Trophoblast cell (in vitro differentiated cells and primary cell): Measurements from ENCODE around the gene PPT2.
A peak's percentile ranks its signal among the peaks of the same experiment; 100 is the strongest.

Source experiments
- DNase-seq, 2 donors: peaks; one replicate each; pipeline ENCODE4 v3.0.0-alpha.2; 2016
- H2AFZ ChIP-seq: 2 replicates; pipeline ENCODE4 v1.6.1; 2013; ENCODE audit warnings: low read length, moderate library complexity, mild to moderate bottlenecking; ENCODE audit not compliant: insufficient read depth, poor library complexity
- H2AK5ac ChIP-seq: 2 replicates; pipeline ENCODE4 v1.6.1; 2013; ENCODE audit warnings: mild to moderate bottlenecking, low read length
- H2BK120ac ChIP-seq: 2 replicates; pipeline ENCODE4 v1.6.1; 2013; ENCODE audit warnings: low read length, mild to moderate bottlenecking, moderate library complexity; ENCODE audit not compliant: insufficient read depth, poor library complexity
- H2BK12ac ChIP-seq: 2 replicates; pipeline ENCODE4 v1.6.1; 2013; ENCODE audit warnings: mild to moderate bottlenecking, low read length, moderate library complexity
- H2BK5ac ChIP-seq: 2 replicates; pipeline ENCODE4 v1.6.1; 2013; ENCODE audit warnings: low read length, low read depth, moderate library complexity, mild to moderate bottlenecking; ENCODE audit not compliant: poor library complexity
- H3K14ac ChIP-seq: 2 replicates; pipeline ENCODE4 v1.6.1; 2013; ENCODE audit warnings: mild to moderate bottlenecking, low read length
- H3K18ac ChIP-seq: 2 replicates; pipeline ENCODE4 v1.6.1; 2013; ENCODE audit warnings: mild to moderate bottlenecking, low read length
- H3K23ac ChIP-seq: 2 replicates; pipeline ENCODE4 v1.6.1; 2013; ENCODE audit warnings: low read length
- H3K27ac ChIP-seq: 2 replicates; pipeline ENCODE4 v1.5.1; 2013; ENCODE audit warnings: low read depth, mild to moderate bottlenecking, inconsistent platforms, low read length, moderate library complexity
- H3K27me3 ChIP-seq: 2 replicates; pipeline ENCODE4 v1.6.1; 2013; ENCODE audit warnings: inconsistent platforms, mild to moderate bottlenecking, low read length, moderate library complexity; ENCODE audit not compliant: insufficient read depth
- H3K36me3 ChIP-seq, 2 experiments: 1 replicate in 1 of 2; 2 replicates in 1 of 2; pipeline ENCODE4 v1.6.1; 2013; ENCODE audit warnings: low read length in 2 of 2, mild to moderate bottlenecking in 2 of 2, moderate library complexity in 1 of 2; ENCODE audit not compliant: insufficient read depth in 2 of 2, control insufficient read depth in 1 of 2
- H3K4ac ChIP-seq: 2 replicates; pipeline ENCODE4 v1.6.1; 2013; ENCODE audit warnings: low read depth, mild to moderate bottlenecking, low read length, moderate library complexity
- H3K4me1 ChIP-seq, 2 experiments: 1 replicate in 1 of 2; 2 replicates in 1 of 2; pipeline ENCODE4 v1.6.1; 2013; ENCODE audit warnings: low read length in 2 of 2, mild to moderate bottlenecking in 2 of 2, moderate library complexity in 1 of 2; ENCODE audit not compliant: insufficient read depth in 2 of 2, control insufficient read depth in 1 of 2
- H3K4me2 ChIP-seq: 2 replicates; pipeline ENCODE4 v1.6.1; 2013; ENCODE audit warnings: inconsistent platforms, mild to moderate bottlenecking, low read length, moderate library complexity
- H3K4me3 ChIP-seq: 2 replicates; pipeline ENCODE4 v1.5.1; 2013; ENCODE audit warnings: mild to moderate bottlenecking, low read depth, low read length, inconsistent platforms
- H3K79me1 ChIP-seq: one replicate; pipeline ENCODE4 v1.6.1; 2013; ENCODE audit warnings: low read length
- H3K79me2 ChIP-seq: 2 replicates; pipeline ENCODE4 v1.6.1; 2013; ENCODE audit warnings: low read length, mild to moderate bottlenecking; ENCODE audit not compliant: control insufficient read depth, insufficient read depth, poor library complexity
- H3K9ac ChIP-seq: 2 replicates; pipeline ENCODE4 v1.6.1; 2013; ENCODE audit warnings: mild to moderate bottlenecking, low read length
- H3K9me3 ChIP-seq: 2 replicates; pipeline ENCODE4 v1.6.1; 2013; ENCODE audit warnings: low read depth, mild to moderate bottlenecking, control low read depth, inconsistent platforms, low read length; ENCODE audit not compliant: insufficient read depth
- H4K12ac ChIP-seq: 2 replicates; pipeline ENCODE4 v1.6.1; 2013; ENCODE audit warnings: low read depth, mild to moderate bottlenecking, low read length, moderate library complexity
- H4K8ac ChIP-seq: 2 replicates; pipeline ENCODE4 v1.6.1; 2013; ENCODE audit warnings: low read depth, mild to moderate bottlenecking, low read length, moderate library complexity
- H4K91ac ChIP-seq: one replicate; pipeline ENCODE4 v1.6.1; 2013; ENCODE audit warnings: low read depth, mild to moderate bottlenecking, low read length, moderate library complexity
- WGBS: extraction: QIAGEN DNeasy Blood & Tissue Kit; methylation state at CpG from one replicate; pipeline ENCODE4 v1.1.7; 2013; ENCODE audit warnings: missing lambda C conversion rate; ENCODE audit not compliant: insufficient read length, insufficient coverage; ENCODE audit errors: extremely low coverage; 5-methylcytosine and 5-hydroxymethylcytosine counted together

The PPT2 gene

DNA sequence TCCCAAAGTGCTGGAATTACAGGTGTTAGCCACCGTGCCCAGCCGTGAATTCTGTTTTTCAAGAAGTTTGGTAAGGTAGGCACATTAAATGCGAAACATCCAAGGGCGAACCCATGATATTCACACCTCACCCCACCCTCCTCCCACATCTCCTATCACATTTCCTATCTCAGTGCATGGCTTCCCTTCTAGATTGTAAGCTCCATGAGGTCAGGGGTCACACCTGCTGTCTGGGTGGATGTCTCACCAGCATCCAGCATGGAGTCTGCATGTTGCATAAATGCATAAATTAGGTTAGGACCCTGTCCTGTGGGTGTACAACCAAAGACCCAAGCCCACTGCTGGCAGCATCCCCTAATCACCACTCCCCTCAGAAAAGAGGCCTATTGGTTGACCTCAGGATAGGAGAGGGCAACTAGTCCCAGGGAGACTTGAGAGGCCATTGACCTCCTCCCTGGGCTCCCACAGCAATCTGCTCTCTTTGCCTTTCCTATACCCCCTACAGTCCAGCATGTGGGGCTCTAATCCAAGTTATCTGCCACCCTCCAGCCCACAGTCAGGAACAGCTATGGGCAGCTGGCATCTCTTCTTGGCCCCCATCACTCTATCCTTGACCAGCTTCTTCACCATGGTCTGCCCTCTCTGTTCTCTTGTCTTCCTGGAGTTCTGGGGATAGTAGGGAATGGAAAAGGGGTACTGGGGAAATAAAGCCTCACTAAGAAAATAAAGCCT lies 6.4 kb upstream of the PPT2 start:
- Histone ChIP-seq H4K12ac (no peak overlapping the region), H3K4me2 (no peak overlapping the region), H3K4ac (no peak overlapping the region), H3K79me2 (no peaks in the 10 kb centered on the region), H3K36me3 (no peaks in the 10 kb centered on the region), H2BK12ac (no peak overlapping the region), H3K79me1 (peaks cover 2% of the 10 kb centered on the region), H3K14ac (no peak overlapping the region), H3K9me3 (peaks cover 3% of the 10 kb centered on the region), H4K8ac (no peak overlapping the region), H3K9ac (no peak overlapping the region), H3K23ac (no peak overlapping the region), H3K27me3 (peaks cover 20% of the 10 kb centered on the region), H3K27ac (no peak overlapping the region), H3K4me1 (peaks cover 5 to 7% of the 10 kb centered on the region in 2 experiments), H4K91ac (no peak overlapping the region), H2AFZ (no peak overlapping the region), H3K4me3 (no peak overlapping the region), H2AK5ac (no peak overlapping the region), H2BK5ac (no peak overlapping the region), H3K18ac (no peak overlapping the region), H2BK120ac (no peak overlapping the region)
- no peak for DNase-seq
- WGBS = no CpG with 5 or more reads among the region's 4 CpGs

- H2BK5ac ChIP-seq = no peak overlapping the region
- H3K27me3 ChIP-seq = peaks cover 20% of the 10 kb centered on the region
- no peak overlapping the region for H2BK120ac ChIP-seq
- H3K9ac ChIP-seq = no peak overlapping the region
- H3K4ac ChIP-seq = no peak overlapping the region
- H3K4me3 ChIP-seq = no peak overlapping the region
- no peak overlapping the region for H4K8ac ChIP-seq
- no peak overlapping the region for H4K12ac ChIP-seq
- peaks cover 10% of the 10 kb centered on the region for H3K79me1 ChIP-seq
- H3K9me3 ChIP-seq = peaks cover 3% of the 10 kb centered on the region
- H3K79me2 ChIP-seq = peaks cover 5% of the 10 kb centered on the region
- H3K4me1 ChIP-seq = peaks cover 8% of the 10 kb centered on the region in 2 experiments
- H3K23ac ChIP-seq = no peak overlapping the region
- peak in 1 of 2 donors; percentile 28 for DNase-seq
- no peak overlapping the region for H4K91ac ChIP-seq
- no peak overlapping the region for H3K14ac ChIP-seq
- H3K27ac ChIP-seq = no peak overlapping the region
- no CpG with 5 or more reads among the region's 39 CpGs for WGBS
- H3K36me3 ChIP-seq = no peaks in the 10 kb centered on the region
- no peak overlapping the region for H2AK5ac ChIP-seq
- no peak overlapping the region for H3K4me2 ChIP-seq
- no peak overlapping the region for H2AFZ ChIP-seq
- H3K18ac ChIP-seq = no peak overlapping the region
- H2BK12ac ChIP-seq = no peak overlapping the region
These were observed 5.5 kb upstream of the PPT2 start for GRCh38 chr6:32148289-32149091.

- no peak overlapping the region for H3K4ac ChIP-seq
- H3K14ac ChIP-seq = no peak overlapping the region
- no peak for DNase-seq
- no peak overlapping the region for H4K8ac ChIP-seq
- H3K9ac ChIP-seq = no peak overlapping the region
- H3K23ac ChIP-seq = no peak overlapping the region
- H2AK5ac ChIP-seq = no peak overlapping the region
- H3K4me3 ChIP-seq = no peak overlapping the region
- H3K4me1 ChIP-seq = peaks cover 8% of the 10 kb centered on the region in 2 experiments
- no peak overlapping the region for H3K4me2 ChIP-seq
- peaks cover 11% of the 10 kb centered on the region for H3K79me2 ChIP-seq
- H3K9me3 ChIP-seq = peaks cover 3% of the 10 kb centered on the region
- no peak overlapping the region for H3K18ac ChIP-seq
- H3K79me1 ChIP-seq = peaks cover 16% of the 10 kb centered on the region
- H3K27ac ChIP-seq = no peak overlapping the region
- no peak overlapping the region for H4K91ac ChIP-seq
- no peak overlapping the region for H2BK5ac ChIP-seq
- H3K36me3 ChIP-seq = no peaks in the 10 kb centered on the region
- H2BK120ac ChIP-seq = no peak overlapping the region
- H2AFZ ChIP-seq = no peak overlapping the region
- H2BK12ac ChIP-seq = no peak overlapping the region
- no CpG with 5 or more reads among the region's 47 CpGs for WGBS
- no peak overlapping the region for H4K12ac ChIP-seq
- H3K27me3 ChIP-seq = peaks cover 20% of the 10 kb centered on the region
These were observed 4.7 kb upstream of the PPT2 start for GRCh38 chr6:32149092-32149755.

DNA sequence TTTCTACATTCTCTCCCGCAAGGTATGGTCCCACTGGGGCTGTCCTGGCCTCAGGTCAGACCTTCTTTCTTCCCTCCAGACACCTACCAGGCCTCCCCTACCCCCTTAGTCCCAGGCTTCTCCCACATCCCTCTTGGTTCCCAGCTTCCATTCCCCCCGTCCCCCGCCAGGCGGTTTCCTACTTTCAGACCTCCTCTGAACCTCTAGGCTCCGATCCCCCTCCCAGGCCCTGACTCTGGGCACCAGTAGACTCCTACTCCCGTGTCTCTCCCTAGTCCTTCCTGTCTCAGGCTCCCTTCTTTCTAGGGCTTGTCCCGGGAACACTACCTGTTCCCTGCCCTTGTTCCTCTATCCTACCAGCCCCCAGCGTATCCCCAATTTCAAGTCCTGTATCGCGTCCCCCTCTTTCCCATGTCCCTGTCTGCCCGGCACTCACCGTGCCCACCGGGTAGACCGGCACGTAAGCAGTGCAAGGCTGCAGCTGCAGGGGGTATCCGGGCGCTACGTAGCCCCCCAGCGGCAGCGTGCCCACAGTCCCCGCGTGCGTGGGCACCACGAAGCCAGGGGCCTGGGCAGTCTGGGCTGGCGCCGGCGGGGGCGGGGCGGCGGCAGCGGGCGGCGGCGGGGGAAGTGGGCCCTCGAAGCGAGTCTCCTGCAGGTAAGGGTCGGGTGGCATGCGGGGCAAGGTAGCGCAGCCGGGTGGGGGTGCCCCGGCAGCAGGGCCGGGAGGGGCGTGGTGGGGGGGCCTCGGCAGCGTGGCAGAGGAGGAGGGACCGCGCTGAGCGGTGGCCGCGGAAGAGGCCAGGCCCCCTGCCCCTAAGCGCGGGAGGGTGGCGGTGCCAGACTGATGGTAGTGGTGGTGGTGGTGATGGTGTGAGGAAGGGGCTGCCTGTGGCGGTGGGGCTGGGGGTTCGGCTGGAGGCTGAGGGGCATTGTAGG lies 3.7 kb upstream of the PPT2 start:
- WGBS = no CpG with 5 or more reads among the region's 55 CpGs
- Histone ChIP-seq H3K79me1 (peaks cover 19% of the 10 kb centered on the region), H3K79me2 (peaks cover 14% of the 10 kb centered on the region), H3K9me3 (peaks cover 3% of the 10 kb centered on the region), H3K4me3 (no peak overlapping the region), H3K27ac (no peak overlapping the region), H3K14ac (no peak overlapping the region), H2AK5ac (no peak overlapping the region), H3K36me3 (no peaks in the 10 kb centered on the region), H2BK12ac (no peak overlapping the region), H3K18ac (no peak overlapping the region), H3K4me2 (peak overlapping the region; percentile 49), H4K91ac (no peak overlapping the region), H3K9ac (no peak overlapping the region), H3K4me1 (peaks cover 10 to 13% of the 10 kb centered on the region in 2 experiments), H2BK5ac (no peak overlapping the region), H2AFZ (no peak overlapping the region), H3K4ac (no peak overlapping the region), H3K27me3 (peaks cover 20% of the 10 kb centered on the region), H3K23ac (no peak overlapping the region), H4K12ac (no peak overlapping the region), H2BK120ac (no peak overlapping the region), H4K8ac (peak overlapping the region; percentile 17)
- DNase-seq = no peak
